Right lobe of liver (tissue), 6 donors: Measurements from ENCODE around the gene CASZ1. TPM values are rescaled to one million over a fixed set of nuclear protein-coding genes. Genes with fewer than 3 reads are reported as not detected.

Experiments
- ATAC-seq, 4 donors: fragments of 200-7000 bp; cut with Tn5 transposase; one replicate each; pipeline ENCODE4 v1.9.1; 2020; ENCODE audit warnings: mild to moderate bottlenecking in 4 of 4, moderate library complexity in 4 of 4
- DNase-seq, 3 donors: peaks; one replicate each; pipeline ENCODE4 v3.0.0-alpha.2; 2020
- H3K27ac ChIP-seq, 3 donors: fragments of 200-600 bp; one replicate each; pipeline ENCODE4 v1.8.0; 2022
- H3K27me3 ChIP-seq, 2 donors: fragments of 200-600 bp; one replicate each; pipeline ENCODE4 v1.8.0; 2022
- H3K36me3 ChIP-seq, 4 donors: fragments of 200-600 bp; sonication (generic) in 1 of 4; one replicate each; pipeline versions ENCODE4 v1.5.1 to v1.8.0; 2017 to 2022; ENCODE audit warnings: control low read depth in 1 of 4
- H3K4me1 ChIP-seq, 4 donors: fragments of 200-600 bp; sonication (generic) in 1 of 4; one replicate each; pipeline versions ENCODE4 v1.5.1 to v1.8.0; 2017 to 2022; ENCODE audit warnings: control low read depth in 1 of 4
- H3K4me3 ChIP-seq, 3 donors: fragments of 200-600 bp; one replicate each; pipeline ENCODE4 v1.8.0; 2022
- H3K9me3 ChIP-seq, 4 donors: fragments of 200-600 bp; sonication (generic) in 1 of 4; one replicate each; pipeline versions ENCODE4 v1.5.1 to v1.8.0; 2017 to 2022; ENCODE audit warnings: control low read depth in 1 of 4
- CTCF ChIP-seq, 4 donors: fragments of 200-600 bp in 3 of 4; fragments of 450-650 bp in 1 of 4; IDR thresholded peaks; one replicate each; pipeline versions ENCODE4 v1.5.1 to v1.8.0; 2016 to 2022; ENCODE audit warnings: antibody characterized with exemption in 4 of 4, mild to moderate bottlenecking in 2 of 4
- POLR2A ChIP-seq: fragments of 450-650 bp; IDR thresholded peaks from one replicate; pipeline ENCODE4 v1.6.1; 2017; ENCODE audit warnings: antibody characterized with exemption, mild to moderate bottlenecking
- WGBS: methylation state at CpG from one replicate; pipeline ENCODE4 v1.1.6; 2018; ENCODE audit warnings: low coverage, low lambda C conversion rate; ENCODE audit not compliant: insufficient coverage; ENCODE audit errors: missing lambda C conversion rate; 5-methylcytosine and 5-hydroxymethylcytosine counted together
- intact Hi-C, 2 donors: fragments of 100-400 bp; cut with DNase I; formaldehyde crosslinking; loops; one replicate each; pipeline versions ENCODE4 v1.11.2 to v1.14.1; 2022
- total RNA-seq, 6 experiments: library from RNA; depleted of rRNA in 2 of 6; stranded (reverse); fragments of >200 nt in 2 of 6; fragmentation: NEBNext Ultra II Directional in 3 of 6; extraction: Animal tissue kit (Norgen Biotek cat#: 25700) in 3 of 6; gene quantifications; one replicate each; pipeline versions ENCODE4 v1.1.0 to v1.2.4, GENCODE V29; 2016 to 2023
- donor health status: DM: no; HTN: yes; CAD: no.
- donor health status: DM: no; HTN: no; CAD: no.
- donor health status: DM: no; HTN: no; CAD: no.
- donor health status: DM: no; HTN: yes; CAD: no.
- donor health status: DM: no; HTN: yes; CAD: no.

CASZ1 gene
- total RNA-seq, 6 experiments from 2014 or later = 3.1 to 10.1 (median 5.3) TPM

GRCh38 chr1:10788592-10789006 is 7.8 kb downstream of the CASZ1 start:
- peak; percentile 93 to 99 (median 96) for ATAC-seq
- intact Hi-C loops = no loop called here
- no peaks in the 10 kb centered on the region for H3K9me3 ChIP-seq
- TF ChIP-seq POLR2A (no peak), CTCF (IDR thresholded peaks at IDR 0.05) (peak; percentile 39 to 55 (median 46))
- peak; percentile 74 to 83 (median 76) for DNase-seq
- no peak overlapping the region for H3K27ac ChIP-seq
- H3K36me3 ChIP-seq = no peaks in the 10 kb centered on the region
- WGBS = no CpG with 5 or more reads among the region's 11 CpGs
- no peak overlapping the region for H3K4me3 ChIP-seq
- no peaks in the 10 kb centered on the region for H3K27me3 ChIP-seq
- H3K4me1 ChIP-seq = peaks cover 0 to 1% (median under 1%) of the 10 kb centered on the region in 4 donors

- Histone ChIP-seq H3K4me1 (no peaks in the 10 kb centered on the region), H3K9me3 (no peaks in the 10 kb centered on the region), H3K27me3 (no peaks in the 10 kb centered on the region), H3K36me3 (no peaks in the 10 kb centered on the region), H3K4me3 (no peak overlapping the region), H3K27ac (no peak overlapping the region)
- TF ChIP-seq POLR2A (no peak), CTCF (IDR thresholded peaks at IDR 0.05) (no peak)
- intact Hi-C loops = no loop called here
- ATAC-seq = no peak
- DNase-seq = peak in 1 of 3 donors; percentile 18
- 87% methylated on average over 7 of the region's 21 CpGs for WGBS
Observed at GRCh38 chr1:10787286-10787685, 9.2 kb downstream of the CASZ1 start.

- ATAC-seq = no peak
- H3K36me3 ChIP-seq = no peaks in the 10 kb centered on the region
- DNase-seq = peak in 1 of 3 donors; percentile 7
- 83% methylated on average over 14 of the region's 30 CpGs for WGBS
- H3K4me1 ChIP-seq = peaks cover 0 to 1% (median 0%) of the 10 kb centered on the region in 4 donors
- no peaks in the 10 kb centered on the region for H3K9me3 ChIP-seq
- intact Hi-C loops = no loop called here
- no peak for TF ChIP-seq POLR2A
- TF ChIP-seq CTCF (IDR thresholded peaks at IDR 0.05) = no peak
- no peak overlapping the region for H3K27ac ChIP-seq
- H3K27me3 ChIP-seq = no peaks in the 10 kb centered on the region
- H3K4me3 ChIP-seq = no peak overlapping the region
Observed at GRCh38 chr1:10785728-10786638, 10.5 kb downstream of the CASZ1 start.

GRCh38 chr1:10784998-10785727 is 11.3 kb downstream of the CASZ1 start:
- Histone ChIP-seq H3K27me3 (no peaks in the 10 kb centered on the region), H3K27ac (no peak overlapping the region), H3K4me1 (peaks cover 0 to 3% (median 0%) of the 10 kb centered on the region in 4 donors), H3K9me3 (no peaks in the 10 kb centered on the region), H3K4me3 (no peak overlapping the region), H3K36me3 (no peaks in the 10 kb centered on the region)
- DNase-seq (peak in 1 of 3 donors; percentile 7), ATAC-seq (no peak)
- no peak for TF ChIP-seq POLR2A
- TF ChIP-seq CTCF (IDR thresholded peaks at IDR 0.05) = no peak
- intact Hi-C loops = no loop called here
- 71% methylated on average over 11 of the region's 11 CpGs for WGBS
